Measurements from ENCODE around the gene NUBP1.
A peak's percentile ranks its signal among the peaks of the same experiment; 100 is the strongest.
"Not testable (repeated sequence)": the region's sequence is repeated elsewhere in the genome, so short reads cannot be mapped to it uniquely, and the experiment has no call there.

Gene NUBP1

DNA sequence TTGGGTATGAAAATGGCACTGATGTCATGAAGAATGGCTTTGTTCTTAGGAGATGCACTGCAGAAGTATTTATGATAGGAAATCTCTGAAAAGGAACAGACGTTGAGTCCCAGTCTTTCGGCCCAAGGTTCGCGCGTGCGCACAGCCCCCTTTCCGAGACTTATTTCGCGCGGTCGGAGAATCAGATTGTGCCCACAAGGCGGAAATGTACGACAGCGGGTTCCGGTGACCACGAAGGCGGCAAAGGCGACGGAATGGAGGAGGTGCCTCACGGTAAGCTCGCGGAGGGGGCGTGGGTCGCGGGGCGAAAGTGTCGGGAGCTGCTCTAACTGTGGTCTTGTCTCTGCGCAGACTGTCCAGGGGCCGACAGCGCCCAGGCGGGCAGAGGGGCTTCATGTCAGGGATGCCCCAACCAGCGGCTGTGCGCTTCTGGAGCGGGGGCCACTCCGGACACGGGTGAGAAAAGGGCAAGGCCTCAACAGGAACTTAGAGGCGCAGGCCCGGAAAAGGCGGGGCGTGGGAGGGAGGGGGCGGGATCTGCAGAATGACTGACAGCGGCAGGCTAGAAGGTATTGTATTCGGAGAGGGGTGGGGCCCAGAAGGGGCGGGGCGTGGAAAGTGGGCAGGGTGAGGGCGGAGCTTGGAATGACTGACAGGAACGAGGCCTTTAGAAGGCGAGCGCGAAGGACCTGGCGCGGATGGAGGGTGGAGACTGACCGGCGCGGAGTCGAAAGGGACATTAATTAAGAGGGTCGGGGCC, at the start of gene NUBP1:
Gene NUBP1 (plus strand): TSS at position 233 of the 760 bp plus-strand sequence. CDS start 22 bp downstream, at position 255.
- DNase-seq = peak; percentile 96

DNA sequence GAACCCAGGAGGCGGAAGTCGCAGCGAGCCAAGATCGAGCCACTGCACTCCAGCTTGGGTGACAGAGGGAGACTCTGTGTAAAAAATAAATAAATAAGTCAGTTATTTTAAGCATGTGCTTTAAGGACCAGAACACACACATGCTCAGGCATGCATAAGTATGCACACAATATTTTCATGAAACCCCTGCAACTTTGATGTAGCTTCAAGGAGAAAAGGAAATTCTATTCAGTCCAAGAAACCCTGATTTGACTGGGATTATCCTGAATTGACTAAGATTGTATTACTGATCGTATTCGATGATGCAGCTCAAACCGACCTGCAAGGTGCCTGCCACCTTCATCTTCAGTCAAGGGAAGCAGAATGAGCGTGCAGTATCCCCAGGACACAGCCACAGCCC, 49.8 kb upstream of the NUBP1 start:
- DNase-seq = no peak

DNA sequence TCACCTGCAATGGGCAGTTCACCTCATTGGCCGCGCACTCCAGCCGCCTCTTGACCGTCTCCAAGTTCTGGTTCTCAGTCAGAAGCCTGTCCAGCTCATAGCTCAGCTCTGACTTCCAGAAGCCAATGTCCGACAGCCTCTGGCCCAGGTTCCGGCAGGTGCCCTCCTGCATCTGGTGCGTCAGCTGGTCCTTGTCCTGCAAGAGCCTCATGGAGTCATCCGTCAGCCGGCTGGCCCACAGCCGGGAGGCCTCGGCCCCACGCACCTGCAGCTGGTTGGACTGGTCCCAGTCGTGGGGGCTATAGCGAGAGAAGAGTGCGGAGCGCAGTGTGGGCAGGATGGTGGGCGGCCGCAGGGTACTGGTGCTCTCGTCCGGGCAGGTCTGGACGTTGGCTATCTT, 49.3 kb upstream of the NUBP1 start:
- no peak for DNase-seq

GRCh38 chr16:10694830-10695229, 48.8 kb upstream of the NUBP1 start, which contains the start of gene TEKT5:
TEKT5 (minus strand) TSS chr16:10694930; CDS start chr16:10694873, 57 bp downstream.
- DNase-seq = no peak

- DNase-seq = no peak
These were observed 43.9 kb upstream of the NUBP1 start for GRCh38 chr16:10699756-10700155.

DNA sequence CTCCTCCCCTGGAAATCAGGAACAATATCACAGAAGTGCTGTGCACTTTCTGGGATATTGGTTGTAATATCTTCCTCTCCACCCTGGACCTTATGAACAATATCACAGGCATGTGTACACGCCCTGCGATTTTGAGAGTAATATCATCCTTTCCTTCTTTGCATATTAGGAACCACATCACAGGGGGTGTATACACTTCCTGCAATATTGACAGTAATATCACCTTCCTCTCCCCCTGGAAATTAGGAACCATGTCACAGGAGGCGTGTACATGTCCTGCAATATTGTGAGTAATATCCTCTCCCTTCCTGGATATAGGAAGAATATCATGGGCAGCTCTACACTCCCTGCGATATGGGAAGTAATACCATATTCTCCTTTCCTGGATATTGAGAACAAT, 34.7 kb upstream of the NUBP1 start:
- DNase-seq = no peak

- DNase-seq = no peak
These were observed 15.4 kb upstream of the NUBP1 start for GRCh38 chr16:10728003-10728887.

- no peak for DNase-seq
These were observed 14.3 kb upstream of the NUBP1 start for GRCh38 chr16:10729104-10730048.

DNA sequence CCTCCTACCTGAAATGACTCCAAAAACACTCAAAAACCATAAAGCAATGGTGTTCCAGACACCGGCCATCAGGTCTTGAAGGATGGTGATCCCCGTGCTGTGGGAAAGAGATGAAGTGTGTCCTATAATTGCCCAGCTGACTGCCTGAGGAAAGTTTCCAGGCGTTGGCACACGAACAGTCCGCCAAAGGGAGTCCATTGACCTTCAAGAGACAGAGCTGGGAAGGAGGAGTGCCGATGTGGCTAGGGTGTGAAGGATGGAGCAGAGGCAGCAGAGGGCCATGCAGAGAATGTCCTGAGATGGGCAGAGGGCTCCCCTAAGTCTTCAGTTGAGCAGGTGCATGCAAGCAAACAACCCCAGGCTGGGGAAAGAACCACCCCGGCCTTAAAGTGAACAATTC, 11.9 kb upstream of the NUBP1 start:
- no peak for DNase-seq

GRCh38 chr16:10737068-10737625, 6.5 kb upstream of the NUBP1 start:
- no peak for DNase-seq

DNA sequence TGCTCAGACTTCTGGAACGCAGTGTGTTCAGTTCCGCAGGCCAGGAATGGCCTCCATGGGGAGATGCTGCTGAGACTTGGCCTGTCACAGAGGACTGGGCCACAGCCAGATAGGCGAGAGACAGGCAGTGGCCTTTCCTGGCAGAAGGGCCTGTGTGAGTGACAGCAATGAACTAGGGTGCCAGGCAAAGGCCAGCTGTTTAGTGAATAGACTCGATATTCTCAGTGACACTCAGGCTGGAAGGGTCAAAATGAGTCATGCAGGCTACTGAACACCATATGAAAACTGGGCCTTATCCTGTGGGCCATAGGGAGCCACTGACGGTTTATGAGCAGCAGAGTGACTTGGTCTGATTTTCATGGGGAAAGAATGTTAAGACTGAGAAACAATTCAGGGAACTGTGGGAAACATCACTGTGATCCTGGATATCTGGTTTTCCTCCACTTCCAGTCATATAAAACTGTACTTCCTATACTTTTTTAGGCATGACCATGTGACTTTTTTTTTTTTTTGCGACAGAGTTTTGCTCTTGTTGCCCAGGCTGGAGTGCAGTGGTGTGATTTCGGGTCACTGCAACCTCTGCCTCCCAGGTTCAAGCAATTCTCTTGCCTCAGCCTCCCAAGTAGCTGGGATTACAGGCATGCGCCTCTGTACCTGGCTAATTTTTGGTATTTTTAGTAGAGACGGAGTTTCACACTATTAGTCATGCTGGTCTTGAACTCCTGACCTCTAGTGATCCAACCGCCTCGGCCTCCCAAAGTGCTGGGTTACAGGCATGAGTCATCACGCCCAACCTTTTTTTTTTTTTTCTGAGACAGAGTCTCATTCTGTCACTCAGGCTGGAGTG, 5.2 kb upstream of the NUBP1 start:
- no peak for DNase-seq

DNA sequence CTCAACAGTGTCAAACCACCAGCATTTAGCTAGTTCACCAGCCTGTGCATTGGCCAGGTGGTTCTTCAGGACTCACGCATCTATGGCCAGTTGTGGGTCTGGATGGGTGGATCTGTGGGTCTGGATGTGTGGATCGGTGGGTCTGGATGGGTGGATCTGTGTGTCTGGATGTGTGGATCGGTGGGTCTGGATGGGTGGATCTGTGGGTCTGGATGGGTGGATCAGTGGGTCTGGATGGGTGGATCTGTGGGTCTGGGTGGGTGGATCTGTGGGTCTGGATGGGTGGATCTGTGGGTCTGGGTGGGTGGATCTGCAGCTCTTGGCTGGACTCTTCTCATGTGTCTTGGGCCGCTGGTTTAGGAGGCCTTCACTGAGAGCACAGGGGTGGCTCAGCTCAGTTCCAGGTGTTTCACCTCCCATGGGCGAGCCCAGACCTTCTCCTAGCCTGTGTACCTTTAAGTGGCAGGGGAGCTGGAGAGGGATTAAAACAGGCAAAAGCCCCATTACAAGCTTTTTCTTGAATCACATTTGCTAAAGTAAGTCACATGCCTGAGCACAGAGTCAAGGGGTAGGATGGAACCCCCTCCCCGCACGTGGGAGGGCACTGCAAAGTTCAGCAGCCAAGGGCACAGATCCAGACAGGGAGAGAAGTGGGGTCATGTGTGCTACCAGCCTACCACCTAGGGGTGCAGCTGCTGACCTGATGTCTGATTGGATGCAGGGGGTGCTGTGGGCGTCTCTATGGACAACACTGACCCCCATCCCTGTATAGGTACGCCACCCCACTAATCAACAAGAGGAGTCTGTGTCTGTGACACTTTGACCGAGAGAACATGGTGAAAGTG, 3.4 kb upstream of the NUBP1 start:
- no peak for DNase-seq

GRCh38 chr16:10740845-10741208, 2.8 kb upstream of the NUBP1 start:
- no peak for DNase-seq

GRCh38 chr16:10741249-10741648, 2.4 kb upstream of the NUBP1 start:
- DNase-seq = not testable (repeated sequence)

DNA sequence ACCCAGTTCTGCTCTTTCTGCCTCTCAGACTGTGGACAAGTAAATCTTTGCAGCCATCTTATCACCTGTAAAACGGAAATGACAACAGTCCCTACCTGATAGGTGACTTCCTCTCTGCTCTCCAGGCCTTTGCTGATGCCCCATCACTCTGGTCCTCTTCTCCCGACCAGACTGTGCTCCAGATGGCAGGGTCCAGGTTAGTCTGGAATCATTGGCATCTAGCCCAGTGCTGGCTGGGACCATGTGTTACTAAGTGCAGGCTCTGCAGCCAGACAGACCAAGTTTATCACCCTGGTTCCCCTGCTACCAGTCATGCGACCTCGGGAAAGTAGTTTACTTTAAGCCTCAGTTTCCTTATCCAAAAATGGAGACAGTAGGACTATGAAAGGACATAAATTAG, 1.8 kb upstream of the NUBP1 start:
- no peak for DNase-seq

DNA sequence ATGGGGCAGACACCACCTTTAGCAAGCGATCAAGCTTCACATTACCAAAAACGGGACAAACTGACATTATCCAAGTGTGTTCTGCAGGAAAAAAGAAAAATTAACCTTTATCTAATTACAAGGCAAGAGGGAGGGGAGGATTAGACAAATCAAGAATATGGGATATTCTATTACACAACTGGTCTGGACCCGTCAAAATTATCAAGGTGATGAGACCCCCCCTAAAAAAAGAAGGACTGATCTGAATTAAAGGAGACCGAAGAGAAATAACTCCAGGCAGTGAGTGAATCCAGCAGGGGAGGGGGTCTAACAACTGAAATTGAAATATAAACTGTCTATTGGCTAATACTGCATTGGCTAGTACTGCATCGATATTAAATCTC, 424 bp upstream of the NUBP1 start:
- no peak for DNase-seq

GRCh38 chr16:10744370-10745030, 858 bp downstream of the NUBP1 start:
- no peak for DNase-seq

- no peak for DNase-seq
These were observed 2.2 kb downstream of the NUBP1 start for GRCh38 chr16:10745841-10746240.

- DNase-seq = no peak
These were observed 7.2 kb downstream of the NUBP1 start for GRCh38 chr16:10750793-10751192.

DNA sequence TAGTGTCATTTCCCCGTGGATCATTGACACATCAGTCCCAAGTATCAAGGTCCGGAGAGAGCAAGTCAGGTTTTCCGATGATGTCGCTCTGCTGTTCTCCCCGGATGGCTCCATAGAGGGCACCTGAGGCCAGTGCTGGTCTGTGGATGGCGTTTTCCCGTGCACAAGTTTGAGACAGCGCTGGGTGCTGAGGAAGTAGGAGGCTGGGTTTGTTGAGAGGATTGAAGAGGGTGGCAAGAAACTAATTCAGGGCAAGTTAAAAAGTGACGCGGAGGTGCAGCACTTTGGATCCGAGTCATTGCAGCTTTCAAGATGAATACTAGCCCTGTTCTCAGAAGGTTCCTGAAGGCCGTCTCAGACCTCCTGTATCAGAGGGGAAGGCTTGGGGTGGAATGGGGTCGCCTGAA, 7.7 kb downstream of the NUBP1 start:
- no peak for DNase-seq
